Myocyte (in vitro differentiated cells): ENCODE measurements around the gene ACCS. TPM values are rescaled to one million over a fixed set of nuclear protein-coding genes. Genes with fewer than 3 reads are reported as not detected.

Experiments used
- DNase-seq: peaks from one replicate; pipeline ENCODE4 v3.0.0-alpha.2; 2012; ENCODE audit warnings: low read depth
- polyA plus RNA-seq: library from polyadenylated mRNA; unstranded; fragments of >200 nt; gene quantifications from one replicate; pipeline ENCODE4 v1.2.1, GENCODE V29; 2012; ENCODE audit warnings: missing spikeins
- total RNA-seq: library from RNA; depleted of rRNA; stranded (reverse); fragments of >200 nt; gene quantifications from 2 replicates; pipeline ENCODE4 v1.2.3, GENCODE V29; 2014

Gene ACCS
- total RNA-seq, result 10.7 and 11.4 TPM in 2 replicates
- 15.2 TPM for polyA plus RNA-seq

GRCh38 chr11:44065841-44066731 lies at the start of gene ACCS:
TSS of gene ACCS (plus strand) at chr11:44066270. CDS start at chr11:44067628, 1,358 bp downstream.
- peak; percentile 93 for DNase-seq

- no peak for DNase-seq
Measured at GRCh38 chr11:44016546-44017442, 49.3 kb upstream of the ACCS start.

GRCh38 chr11:44017443-44018126 lies 48.5 kb upstream of the ACCS start:
- peak; percentile 40 for DNase-seq

- peak; percentile 16 for DNase-seq
Measured at GRCh38 chr11:44018127-44018521, 47.9 kb upstream of the ACCS start.

- no peak for DNase-seq
Measured at GRCh38 chr11:44018829-44019228, 47.2 kb upstream of the ACCS start.

GRCh38 chr11:44024977-44025376 lies 41.1 kb upstream of the ACCS start:
- no peak for DNase-seq

GRCh38 chr11:44025727-44026126 lies 40.3 kb upstream of the ACCS start:
- DNase-seq, result no peak

GRCh38 chr11:44028401-44028800 lies 37.7 kb upstream of the ACCS start:
- DNase-seq, result no peak

- no peak for DNase-seq
Measured at GRCh38 chr11:44028816-44029506, 37.1 kb upstream of the ACCS start.

- no peak for DNase-seq
Measured at GRCh38 chr11:44029507-44029845, 36.6 kb upstream of the ACCS start.

GRCh38 chr11:44029977-44030911 lies 35.8 kb upstream of the ACCS start:
- peak; percentile 74 for DNase-seq

GRCh38 chr11:44030996-44031395 lies 35.1 kb upstream of the ACCS start:
- no peak for DNase-seq

GRCh38 chr11:44031549-44031948 lies 34.5 kb upstream of the ACCS start:
- DNase-seq, result no peak

GRCh38 chr11:44032299-44033085 lies 33.6 kb upstream of the ACCS start:
- peak; percentile 90 for DNase-seq

GRCh38 chr11:44033411-44033850 lies 32.6 kb upstream of the ACCS start:
- no peak for DNase-seq

- no peak for DNase-seq
Measured at GRCh38 chr11:44033856-44034255, 32.2 kb upstream of the ACCS start.

- DNase-seq, result no peak
Measured at GRCh38 chr11:44034639-44035038, 31.4 kb upstream of the ACCS start.

- peak; percentile 88 for DNase-seq
Measured at GRCh38 chr11:44036811-44037657, 29.0 kb upstream of the ACCS start.
